ENCODE measurements around the gene CNTNAP5. TPM values are rescaled to one million over a fixed set of nuclear protein-coding genes. Genes with fewer than 3 reads are reported as not detected.

CNTNAP5 gene
- total RNA-seq, 1 donor from 2014 or later = not detected

GRCh38 chr2:124053796-124054195 lies 28.7 kb downstream of the CNTNAP5 start:
- no peak for DNase-seq (ENCODE audit: low read depth)

DNA sequence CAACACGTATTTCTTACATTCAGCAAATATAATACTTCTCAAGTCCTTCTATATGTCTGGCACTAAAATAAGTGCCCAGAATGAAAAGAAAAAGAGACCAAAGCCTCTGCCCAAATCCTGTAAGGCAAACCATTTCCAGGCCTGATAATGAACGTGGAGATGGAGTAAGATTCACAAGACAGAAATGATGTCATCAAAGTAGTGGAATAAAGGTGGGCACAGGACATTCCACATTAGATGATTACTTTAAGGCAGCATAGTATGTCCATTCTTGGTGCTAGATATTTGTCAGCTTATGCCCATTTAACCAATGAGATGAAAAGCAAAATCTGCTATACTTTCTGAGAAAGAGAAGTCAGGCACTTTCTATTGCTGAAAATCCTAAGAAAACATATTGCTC lies 38.5 kb downstream of the CNTNAP5 start:
- DNase-seq (ENCODE audit: low read depth) = no peak

- no peak for DNase-seq (ENCODE audit: low read depth)
Measured at GRCh38 chr2:124065636-124066035, 40.5 kb downstream of the CNTNAP5 start.

GRCh38 chr2:124066776-124067175 lies 41.7 kb downstream of the CNTNAP5 start:
- no peak for DNase-seq (ENCODE audit: low read depth)

- no peak for DNase-seq (ENCODE audit: low read depth)
Measured at GRCh38 chr2:124079045-124079444, 54.0 kb downstream of the CNTNAP5 start.

- DNase-seq (ENCODE audit: low read depth) = no peak
Measured at GRCh38 chr2:124080281-124081153, 55.4 kb downstream of the CNTNAP5 start.

DNA sequence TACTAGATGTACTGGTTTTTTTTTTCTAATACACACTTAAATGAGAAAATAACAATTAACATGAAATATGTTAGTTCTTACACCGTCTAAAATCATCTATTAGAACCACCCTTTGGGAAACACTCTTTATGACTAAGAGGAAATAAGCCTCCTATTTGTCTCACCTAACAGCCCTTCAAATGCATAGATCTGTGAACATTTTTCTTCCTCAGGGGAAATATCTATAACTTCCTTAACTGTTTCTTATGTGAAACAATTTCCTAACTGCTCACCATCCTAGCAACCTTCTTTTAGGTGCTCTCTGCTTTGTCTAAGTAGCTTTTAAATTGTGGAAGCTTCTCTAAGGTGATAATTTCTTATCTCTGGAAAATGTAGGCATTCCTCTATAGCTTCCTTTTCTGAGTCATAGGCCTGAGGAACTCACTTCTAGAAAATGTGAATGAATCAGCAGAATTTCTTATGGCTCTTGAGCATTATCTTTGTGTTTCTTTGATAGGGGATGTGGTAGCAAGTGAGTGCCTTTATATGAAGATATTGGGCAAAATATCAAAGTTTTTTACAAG lies 56.1 kb downstream of the CNTNAP5 start:
- DNase-seq (ENCODE audit: low read depth) = no peak

- DNase-seq (ENCODE audit: low read depth) = no peak
Measured at GRCh38 chr2:124088616-124089015, 63.5 kb downstream of the CNTNAP5 start.

DNA sequence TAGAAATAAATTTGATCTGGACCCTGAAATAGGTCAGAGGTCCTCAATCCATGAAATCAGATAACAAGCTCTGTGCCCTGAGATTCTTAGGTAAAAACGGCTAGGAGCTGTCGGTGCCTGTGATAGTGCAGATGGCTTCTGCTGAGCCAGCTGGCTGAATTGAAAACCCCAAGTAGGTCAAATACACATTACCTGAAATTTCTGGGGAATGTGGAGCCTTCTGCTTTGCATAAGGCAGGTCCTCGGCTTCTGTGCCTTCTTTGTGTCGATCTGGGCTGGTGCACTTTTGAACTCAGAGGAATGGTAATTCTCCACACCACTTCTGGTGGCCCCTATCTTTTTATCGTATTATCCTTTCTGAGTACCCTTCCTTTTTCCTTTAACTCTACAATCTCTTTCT lies 66.6 kb downstream of the CNTNAP5 start:
- DNase-seq (ENCODE audit: low read depth) = no peak

DNA sequence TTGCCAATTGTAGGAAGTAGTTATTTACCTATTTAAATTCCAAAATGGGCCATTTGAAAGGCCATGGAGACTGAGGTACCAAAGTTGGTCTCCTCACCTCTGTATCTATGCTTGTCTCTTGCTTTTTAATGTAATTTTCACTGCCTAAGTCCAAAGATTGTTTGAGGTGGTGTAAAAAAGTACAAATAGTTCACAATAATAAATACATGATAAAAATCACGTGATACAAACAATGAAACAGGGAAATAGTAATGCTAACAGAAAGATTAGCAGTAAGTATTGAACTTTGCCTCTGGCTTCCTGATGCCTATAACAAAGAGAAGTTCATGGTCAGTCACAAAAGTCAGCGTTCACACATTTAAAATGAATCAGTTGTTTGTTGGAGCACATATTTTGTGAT lies 67.6 kb downstream of the CNTNAP5 start:
- DNase-seq (ENCODE audit: low read depth) = no peak

DNA sequence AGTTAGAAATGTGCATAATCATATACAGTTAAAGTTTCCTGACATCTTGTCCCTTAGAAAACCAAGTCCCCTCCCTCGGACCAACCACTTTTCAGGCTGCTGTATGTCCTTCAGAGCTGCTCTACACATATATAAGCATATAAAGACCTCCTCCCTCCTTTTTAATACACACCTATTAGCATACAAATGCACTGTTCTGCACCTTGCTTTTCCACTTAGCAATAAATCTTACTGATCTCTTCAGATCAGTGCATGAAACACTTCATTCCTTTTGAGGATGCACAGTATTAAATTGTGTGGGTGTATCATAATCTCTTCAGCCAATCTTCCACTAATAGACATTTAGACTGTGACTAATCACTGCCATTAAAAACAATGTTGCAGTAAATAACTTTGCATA lies 79.8 kb downstream of the CNTNAP5 start:
- DNase-seq (ENCODE audit: low read depth) = no peak

DNA sequence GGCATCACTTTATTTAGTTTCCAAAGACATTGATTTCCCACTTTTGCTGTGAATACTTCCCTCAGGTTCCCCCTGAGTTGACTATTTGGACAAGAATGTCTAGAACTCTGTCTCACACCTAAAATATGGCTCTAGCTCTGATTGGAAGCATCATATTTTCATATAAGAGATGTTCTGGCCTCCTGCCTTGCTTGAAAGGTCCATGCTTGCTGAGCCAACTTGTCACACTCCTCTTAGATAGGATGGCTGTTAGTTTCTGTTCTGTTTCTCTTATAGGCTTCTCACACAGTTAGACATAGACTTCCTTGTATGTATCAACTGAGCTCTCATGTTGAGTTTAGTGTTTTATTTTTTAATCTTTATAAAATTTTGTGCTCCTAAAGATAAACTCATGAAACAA lies 87.1 kb downstream of the CNTNAP5 start:
- DNase-seq (ENCODE audit: low read depth) = no peak

GRCh38 chr2:124112966-124113365 lies 87.9 kb downstream of the CNTNAP5 start:
- no peak for DNase-seq (ENCODE audit: low read depth)

- DNase-seq (ENCODE audit: low read depth) = no peak
Measured at GRCh38 chr2:124120246-124120645, 95.2 kb downstream of the CNTNAP5 start.

DNA sequence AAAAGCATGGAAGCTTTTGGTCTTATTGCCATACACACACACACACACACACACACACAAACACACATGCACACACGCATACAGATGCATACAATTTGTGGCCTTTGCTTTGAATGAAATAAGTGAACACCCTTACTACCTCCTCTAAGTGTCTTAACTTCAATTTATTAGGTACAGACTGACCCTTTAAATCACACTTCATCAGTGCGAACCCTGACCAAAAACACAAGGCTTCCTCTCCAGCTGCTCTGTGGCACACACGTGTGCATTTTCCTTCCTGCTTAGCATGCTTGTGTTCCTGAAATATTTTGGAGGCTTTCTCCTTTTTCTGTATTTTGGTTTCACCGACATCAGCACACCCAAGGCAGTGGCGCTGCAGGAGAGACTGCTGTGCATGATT lies 96.0 kb downstream of the CNTNAP5 start:
- DNase-seq (ENCODE audit: low read depth) = no peak

DNA sequence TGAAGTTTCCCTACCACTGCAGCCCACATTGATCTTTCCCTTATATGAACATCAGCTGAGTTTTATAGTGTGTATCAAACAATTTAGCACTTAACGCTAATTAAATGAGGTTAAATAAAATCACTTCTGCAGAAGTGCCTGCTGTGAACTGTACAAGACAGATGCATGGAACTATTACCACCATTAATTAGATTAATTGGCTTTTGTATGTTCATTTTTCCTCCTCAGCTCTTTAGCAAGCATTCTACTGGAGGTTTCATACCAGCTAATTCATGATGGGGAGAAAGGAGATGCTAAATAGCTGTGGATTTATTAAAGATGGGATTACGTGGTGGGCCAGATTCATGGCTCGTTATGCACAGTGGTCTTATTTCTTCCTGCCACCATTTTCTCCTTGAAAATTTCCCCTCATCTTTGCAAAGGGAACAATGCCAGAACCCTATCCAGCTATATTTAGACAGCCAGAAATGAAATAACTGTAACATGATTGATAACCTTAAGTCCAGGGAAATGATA lies 96.7 kb downstream of the CNTNAP5 start:
- no peak for DNase-seq (ENCODE audit: low read depth)

DNA sequence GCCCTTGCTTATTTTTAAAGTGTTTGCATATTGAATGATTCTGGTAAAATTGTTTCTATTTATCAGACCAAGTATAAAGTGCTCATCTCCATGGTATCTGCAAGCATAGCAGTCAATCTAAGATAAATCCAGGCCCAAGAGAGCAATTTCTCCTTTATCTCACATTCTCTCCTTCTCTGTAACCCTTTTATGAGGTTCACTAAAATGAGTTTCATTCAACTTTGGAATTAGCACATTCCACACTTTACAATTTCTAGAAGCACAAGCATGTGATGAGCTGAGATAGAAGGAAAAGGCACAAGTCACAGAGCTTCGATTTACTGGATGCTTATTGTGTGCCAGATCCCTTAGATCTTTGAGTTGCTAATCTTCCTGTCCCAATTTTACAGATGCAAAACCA lies 97.3 kb downstream of the CNTNAP5 start:
- no peak for DNase-seq (ENCODE audit: low read depth)

GRCh38 chr2:124131276-124131675 lies 106.2 kb downstream of the CNTNAP5 start:
- no peak for DNase-seq (ENCODE audit: low read depth)

DNA sequence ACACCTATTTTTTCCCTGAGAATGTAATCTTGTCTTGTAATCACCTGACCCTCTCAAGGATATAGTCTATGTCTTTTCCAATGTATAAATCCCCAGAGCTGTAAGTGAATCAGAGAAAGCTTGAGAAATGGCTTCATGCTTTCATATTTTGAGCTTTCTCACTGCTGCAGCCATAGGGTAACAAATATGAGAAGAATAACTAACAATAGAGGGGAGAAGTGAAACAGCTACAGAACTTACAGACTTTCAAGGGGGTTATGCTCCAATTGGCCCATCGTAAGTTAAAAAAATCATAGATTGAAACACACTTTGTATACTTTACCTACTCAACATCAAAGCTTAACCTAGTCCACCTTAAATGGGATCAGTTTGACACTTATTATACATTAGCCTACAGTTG lies 111.0 kb downstream of the CNTNAP5 start:
- no peak for DNase-seq (ENCODE audit: low read depth)

GRCh38 chr2:124138076-124138475 lies 113.0 kb downstream of the CNTNAP5 start:
- no peak for DNase-seq (ENCODE audit: low read depth)

GRCh38 chr2:124145982-124146381 lies 120.9 kb downstream of the CNTNAP5 start:
- DNase-seq (ENCODE audit: low read depth) = no peak

DNA sequence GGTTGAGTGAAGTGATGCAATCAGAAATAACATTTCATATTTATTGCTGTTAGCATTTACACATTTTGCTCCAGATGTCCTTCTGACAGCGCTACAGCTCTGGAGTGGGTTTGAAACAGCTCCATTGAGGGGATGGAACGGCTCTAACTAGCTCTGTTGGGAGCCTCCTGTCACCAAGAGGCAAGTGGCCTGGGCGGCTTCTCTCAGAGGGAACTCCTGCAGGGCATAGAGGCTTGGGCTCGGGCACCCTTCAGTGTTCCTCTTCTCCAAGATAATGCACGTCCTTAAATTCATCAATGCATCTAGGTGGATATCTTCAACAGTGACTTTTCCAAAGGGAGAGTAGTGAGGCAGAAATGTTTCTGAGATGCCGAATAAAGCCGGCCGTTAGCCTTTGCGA lies 122.5 kb downstream of the CNTNAP5 start:
- no peak for DNase-seq (ENCODE audit: low read depth)

DNA sequence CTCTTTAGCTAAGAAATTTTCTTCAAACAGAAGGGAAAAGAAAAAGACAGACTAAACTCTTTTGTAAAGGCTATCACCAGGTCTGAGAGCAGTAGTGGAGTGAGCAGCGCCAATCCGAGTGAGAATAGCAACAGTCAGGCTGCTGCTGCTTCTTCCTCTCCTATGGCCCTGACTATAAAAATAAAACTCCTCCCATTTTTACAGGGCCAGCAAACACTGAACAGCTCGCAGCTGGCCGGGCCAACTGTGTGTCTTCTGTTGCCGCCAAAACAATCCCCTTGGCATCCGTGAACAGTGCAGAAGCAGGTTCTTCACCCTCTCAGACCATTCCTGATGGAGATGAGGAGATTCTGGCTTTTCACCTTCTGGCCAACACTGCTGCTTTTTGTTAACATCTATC lies 124.5 kb downstream of the CNTNAP5 start:
- no peak for DNase-seq (ENCODE audit: low read depth)

Measured in myocyte (in vitro differentiated cells).